ENCODE data around the gene SVEP1.

DNA sequence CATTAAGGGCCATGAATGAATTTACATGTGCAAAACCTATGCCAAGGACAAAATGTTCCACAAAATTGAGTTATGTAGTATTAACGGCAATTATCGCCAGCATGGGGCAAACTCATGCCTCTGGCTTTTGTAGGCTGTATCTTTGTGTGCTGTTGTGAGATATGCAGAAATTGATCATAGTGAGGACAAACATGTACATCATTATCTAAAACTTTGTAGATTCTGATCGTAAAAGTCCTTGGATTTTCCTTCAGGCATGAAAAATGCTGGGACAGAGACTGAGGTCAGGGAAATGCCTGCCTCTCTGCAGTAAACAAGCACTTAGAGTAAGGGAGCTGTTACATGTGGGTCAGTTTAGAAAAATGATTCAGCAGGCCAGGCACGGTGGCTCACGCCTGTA, 236.0 kb downstream of the SVEP1 start:
- TF ChIP-seq POLR2AphosphoS5 (IDR thresholded peaks at IDR 0.05; ENCODE audit: low read depth, low read length) (no peak), POLR2A (IDR thresholded peaks at IDR 0.05; ENCODE audit: low read depth, low read length) (no peak), TAF1 (IDR thresholded peaks at IDR 0.05; ENCODE audit: low read depth, low read length) (no peak), PAX5 (IDR thresholded peaks at IDR 0.05; ENCODE audit: insufficient read depth, low read length, severe bottlenecking) (no peak), SPI1 (IDR thresholded peaks at IDR 0.05; ENCODE audit: low read depth, low read length) (no peak), POU2F2 (IDR thresholded peaks at IDR 0.05; ENCODE audit: low read depth, low read length) (no peak)

Measured in GM12891 (cell line).